Measurements from ENCODE around the gene CLSTN3. TPM values are rescaled to one million over a fixed set of nuclear protein-coding genes. Genes with fewer than 3 reads are reported as not detected.

The CLSTN3 gene
- total and polyA plus RNA-seq, 4 donors, result 30.8 to 74.2 (median 37.0) TPM

DNA sequence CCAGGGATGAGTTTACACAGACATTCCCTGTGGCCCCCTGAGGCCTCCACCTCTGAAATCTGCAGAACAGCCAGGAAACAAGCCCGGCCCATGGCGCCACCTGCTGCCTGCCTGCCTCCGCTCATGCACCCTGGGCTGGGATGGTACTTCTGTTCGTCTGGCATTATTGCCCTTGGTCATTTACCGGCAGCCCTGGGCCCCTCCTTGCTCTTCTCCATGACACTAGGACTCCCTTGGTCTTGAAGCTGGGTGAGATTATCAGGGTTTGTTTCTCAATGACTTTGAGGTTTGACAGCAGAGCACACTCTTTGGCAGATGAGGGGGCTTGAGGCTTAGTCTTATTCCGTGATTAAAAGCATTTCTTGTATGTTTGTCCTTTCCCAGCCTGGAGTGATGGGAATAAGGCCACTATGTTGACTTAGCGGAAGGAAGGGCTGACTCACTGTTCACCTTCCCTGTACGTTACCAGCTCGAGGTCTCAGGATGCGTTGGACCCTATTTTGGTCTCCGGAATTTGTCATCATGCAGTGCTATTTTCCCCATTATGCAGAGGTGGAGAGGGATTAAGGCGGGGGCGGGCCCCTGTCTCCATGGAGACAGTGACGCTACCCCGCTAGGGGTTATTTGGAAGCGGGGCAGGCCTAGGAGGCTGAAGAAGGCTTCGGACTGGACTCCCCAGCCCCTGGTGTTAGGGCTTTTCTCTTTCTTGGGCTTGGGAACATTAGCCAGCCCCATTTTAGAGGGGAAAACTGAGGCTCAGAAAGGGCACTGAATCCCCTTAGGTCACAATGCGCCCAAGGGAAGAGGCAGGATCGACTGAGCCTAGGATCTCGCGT, 58.6 kb downstream of the CLSTN3 start:
- ATAC-seq (ENCODE audit: insufficient read depth, low FRiP score) (peak; percentile 49), DNase-seq (peak; percentile 57 to 66 (median 64))
- peak overlapping the region; percentile 76 to 91 for H3K9ac ChIP-seq (ENCODE audit: insufficient read depth in 1 of 2, low read length in 2 of 2)
- H3K27ac ChIP-seq (ENCODE audit: low read depth in 1 of 2, low read length in 1 of 2), result peak overlapping the region; percentile 93 to 95
- peaks cover 0 to 10% (median 6%) of the 10 kb centered on the region in 4 donors for H3K36me3 ChIP-seq (ENCODE audit: control insufficient read depth in 4 of 4, insufficient read depth in 4 of 4, low read length in 4 of 4)
- TF ChIP-seq, protein P1, sequence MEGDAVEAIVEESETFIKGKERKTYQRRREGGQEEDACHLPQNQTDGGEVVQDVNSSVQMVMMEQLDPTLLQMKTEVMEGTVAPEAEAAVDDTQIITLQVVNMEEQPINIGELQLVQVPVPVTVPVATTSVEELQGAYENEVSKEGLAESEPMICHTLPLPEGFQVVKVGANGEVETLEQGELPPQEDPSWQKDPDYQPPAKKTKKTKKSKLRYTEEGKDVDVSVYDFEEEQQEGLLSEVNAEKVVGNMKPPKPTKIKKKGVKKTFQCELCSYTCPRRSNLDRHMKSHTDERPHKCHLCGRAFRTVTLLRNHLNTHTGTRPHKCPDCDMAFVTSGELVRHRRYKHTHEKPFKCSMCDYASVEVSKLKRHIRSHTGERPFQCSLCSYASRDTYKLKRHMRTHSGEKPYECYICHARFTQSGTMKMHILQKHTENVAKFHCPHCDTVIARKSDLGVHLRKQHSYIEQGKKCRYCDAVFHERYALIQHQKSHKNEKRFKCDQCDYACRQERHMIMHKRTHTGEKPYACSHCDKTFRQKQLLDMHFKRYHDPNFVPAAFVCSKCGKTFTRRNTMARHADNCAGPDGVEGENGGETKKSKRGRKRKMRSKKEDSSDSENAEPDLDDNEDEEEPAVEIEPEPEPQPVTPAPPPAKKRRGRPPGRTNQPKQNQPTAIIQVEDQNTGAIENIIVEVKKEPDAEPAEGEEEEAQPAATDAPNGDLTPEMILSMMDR (IDR thresholded peaks at IDR 0.05; ENCODE audit: control extremely low read depth, extremely low read depth), result peak; percentile 40
- no peaks in the 10 kb centered on the region for H3K9me3 ChIP-seq (ENCODE audit: control insufficient read depth in 4 of 4, insufficient read depth in 3 of 4, low read length in 3 of 4)
- H3K27me3 ChIP-seq (ENCODE audit: control insufficient read depth in 3 of 3, insufficient read depth in 3 of 3, low read length in 2 of 3), result no peaks in the 10 kb centered on the region
- H3K4me3 ChIP-seq, result peak overlapping the region; percentile 45
- WGBS, 2 donors, result 2% methylated on average over 21 of the region's 21 CpGs
- peaks cover 7 to 26% (median 10%) of the 10 kb centered on the region in 5 donors for H3K4me1 ChIP-seq (ENCODE audit: control insufficient read depth in 5 of 5, insufficient read depth in 5 of 5, low read length in 5 of 5)

DNA sequence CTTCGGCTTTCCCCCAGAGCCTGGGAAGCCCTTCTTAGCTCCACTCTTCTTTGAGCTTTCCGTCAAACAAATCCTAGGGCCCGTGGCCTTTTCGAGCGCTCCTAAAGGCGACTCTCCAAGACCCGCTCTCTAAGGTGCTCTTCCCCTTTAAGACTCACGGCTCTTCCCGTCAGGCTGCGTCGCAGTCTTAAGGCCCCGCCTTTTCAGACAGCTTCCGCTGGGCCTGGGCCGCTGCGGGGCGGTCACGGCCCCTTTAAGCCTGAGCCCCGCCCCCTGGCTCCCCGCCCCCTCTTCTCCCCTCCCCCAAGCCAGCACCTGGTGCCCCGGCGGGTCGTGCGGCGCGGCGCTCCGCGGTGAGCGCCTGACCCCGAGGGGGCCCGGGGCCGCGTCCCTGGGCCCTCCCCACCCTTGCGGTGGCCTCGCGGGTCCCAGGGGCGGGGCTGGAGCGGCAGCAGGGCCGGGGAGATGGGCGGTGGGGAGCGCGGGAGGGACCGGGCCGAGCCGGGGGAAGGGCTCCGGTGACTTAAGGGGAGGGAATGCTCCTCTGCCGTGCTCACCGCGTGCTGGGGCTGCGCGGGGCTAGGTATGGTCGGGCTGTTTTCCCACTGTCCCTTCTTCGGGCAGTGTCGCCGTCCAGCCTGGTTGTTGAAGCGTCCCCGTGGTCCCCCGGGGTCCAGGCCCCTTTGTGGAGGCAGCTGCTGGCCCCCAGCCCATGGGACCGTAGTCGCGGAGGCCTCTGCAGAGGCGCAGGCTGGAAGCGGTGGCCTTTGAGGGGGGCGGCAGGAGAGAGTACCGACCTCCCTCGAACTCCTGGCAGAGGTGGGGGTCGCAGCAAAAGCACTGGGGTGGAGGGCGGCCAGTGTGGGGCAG, 59.5 kb downstream of the CLSTN3 start, which contains the start of gene PEX5:
Gene PEX5 (plus strand): TSS at position 289 of the 870 bp plus-strand sequence. CDS start 692 bp downstream, outside the sequence.
- TF ChIP-seq, protein P1 (IDR thresholded peaks at IDR 0.05; ENCODE audit: control extremely low read depth, extremely low read depth), result peak; percentile 12
- Histone ChIP-seq H3K27me3 (ENCODE audit: control insufficient read depth in 3 of 3, insufficient read depth in 3 of 3, low read length in 2 of 3) (no peaks in the 10 kb centered on the region), H3K4me3 (peak within 1 kb of the TSS; percentile 84), H3K9ac (ENCODE audit: insufficient read depth in 1 of 2, low read length in 2 of 2) (peak within 1 kb of the TSS; percentile 76 to 91), H3K36me3 (ENCODE audit: control insufficient read depth in 4 of 4, insufficient read depth in 4 of 4, low read length in 4 of 4) (peaks cover 0 to 10% (median 7%) of the 10 kb centered on the region in 4 donors), H3K4me1 (ENCODE audit: control insufficient read depth in 5 of 5, insufficient read depth in 5 of 5, low read length in 5 of 5) (peaks cover 7 to 26% (median 10%) of the 10 kb centered on the region in 5 donors), H3K9me3 (ENCODE audit: control insufficient read depth in 4 of 4, insufficient read depth in 3 of 4, low read length in 3 of 4) (no peaks in the 10 kb centered on the region), H3K27ac (ENCODE audit: low read depth in 1 of 2, low read length in 1 of 2) (peak within 1 kb of the TSS; percentile 93 to 95)
- DNase-seq (peak; percentile 93 to 96 (median 95)), ATAC-seq (ENCODE audit: insufficient read depth, low FRiP score) (peak; percentile 97)
- 1% methylated on average over 64 to 68 of the region's 68 CpGs for WGBS, 2 donors

DNA sequence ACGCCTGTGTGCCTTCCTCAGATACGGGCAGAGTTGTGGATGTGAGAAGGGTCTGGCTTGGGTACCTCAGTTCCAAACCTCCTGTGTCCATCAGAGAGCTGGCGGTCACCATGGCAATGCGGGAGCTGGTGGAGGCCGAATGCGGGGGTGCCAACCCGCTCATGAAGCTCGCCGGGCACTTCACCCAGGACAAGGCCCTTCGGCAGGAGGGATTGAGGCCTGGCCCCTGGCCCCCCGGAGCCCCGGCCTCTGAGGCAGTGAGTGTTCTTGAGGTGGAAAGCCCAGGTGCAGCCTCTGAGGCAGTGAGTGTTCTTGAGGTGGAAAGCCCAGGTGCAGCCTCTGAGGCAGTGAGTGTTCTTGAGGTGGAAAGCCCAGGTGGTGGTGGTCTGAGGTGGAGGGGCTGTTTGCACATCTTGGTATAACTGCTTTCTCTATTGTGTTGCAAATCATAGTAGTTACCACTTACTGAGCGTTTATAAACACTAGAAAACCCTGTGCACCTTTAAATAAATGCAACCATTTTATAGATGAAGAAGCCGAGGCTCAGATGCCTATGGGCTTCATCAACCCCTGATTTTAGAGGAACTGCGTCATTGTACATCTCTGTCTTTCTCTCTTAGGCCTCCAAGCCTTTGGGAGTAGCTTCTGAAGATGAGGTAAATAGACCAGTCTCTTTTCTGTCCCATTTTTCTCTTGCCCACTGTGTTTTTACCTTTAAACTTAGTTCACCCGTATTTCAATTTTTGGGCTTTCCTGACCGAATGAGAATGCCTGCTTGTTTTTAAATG, 60.3 kb downstream of the CLSTN3 start:
- no peak for ATAC-seq (ENCODE audit: insufficient read depth, low FRiP score)
- 33 to 41% methylated on average over 17 of the region's 17 CpGs for WGBS, 2 donors
- Histone ChIP-seq H3K27me3 (ENCODE audit: control insufficient read depth in 3 of 3, insufficient read depth in 3 of 3, low read length in 2 of 3) (no peaks in the 10 kb centered on the region), H3K27ac (ENCODE audit: low read depth in 1 of 2, low read length in 1 of 2) (peak overlapping the region; percentile 77 to 83), H3K4me1 (ENCODE audit: control insufficient read depth in 5 of 5, insufficient read depth in 5 of 5, low read length in 5 of 5) (peaks cover 7 to 26% (median 10%) of the 10 kb centered on the region in 5 donors), H3K9ac (ENCODE audit: insufficient read depth in 1 of 2, low read length in 2 of 2) (peak overlapping the region in 1 of 2 donors; percentile 64), H3K9me3 (ENCODE audit: control insufficient read depth in 4 of 4, insufficient read depth in 3 of 4, low read length in 3 of 4) (no peaks in the 10 kb centered on the region), H3K4me3 (peak overlapping the region; percentile 84), H3K36me3 (ENCODE audit: control insufficient read depth in 4 of 4, insufficient read depth in 4 of 4, low read length in 4 of 4) (peaks cover 0 to 16% (median 7%) of the 10 kb centered on the region in 4 donors)
- DNase-seq, result peak; percentile 3 to 34 (median 30)
- TF ChIP-seq, protein P1 (IDR thresholded peaks at IDR 0.05; ENCODE audit: control extremely low read depth, extremely low read depth), result no peak

All from lung (tissue), 12 donors.